ENCODE data around the gene SEMA3B.

Gene SEMA3B

DNA sequence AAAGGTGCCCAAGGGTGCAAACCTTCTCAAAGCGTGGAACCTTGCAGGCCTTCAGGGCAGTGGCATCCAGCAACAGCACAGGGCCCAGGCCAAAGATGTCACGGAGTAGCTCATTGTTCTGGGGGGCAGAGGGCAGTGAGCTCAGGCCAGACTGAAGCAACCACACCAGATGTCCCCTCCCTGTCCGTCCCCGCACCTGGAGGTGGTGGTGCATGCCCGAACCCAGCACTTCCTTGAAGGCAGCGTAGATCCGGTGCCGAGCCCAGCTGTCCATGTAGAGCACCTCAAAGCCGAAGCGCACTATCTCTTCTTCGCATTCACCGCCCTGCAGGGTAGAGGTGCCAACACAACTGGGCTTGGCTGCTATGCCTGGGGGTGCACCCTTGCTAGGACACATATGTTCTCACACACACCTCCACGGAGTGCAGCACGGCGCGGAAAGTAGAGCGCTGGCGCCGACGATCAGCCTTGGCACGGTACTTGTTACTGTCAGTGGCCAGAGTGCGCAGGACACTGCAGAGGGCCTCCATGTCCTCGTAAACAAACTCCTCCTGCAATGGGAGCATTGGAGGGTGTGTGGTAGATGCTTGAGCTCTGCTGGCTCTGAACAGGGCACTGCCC is 19.6 kb downstream of the SEMA3B start:
- no peaks in the 10 kb centered on the region for H3K27me3 ChIP-seq (replicated peaks)
- H3K36me3 ChIP-seq (replicated peaks): peaks cover 25% of the 10 kb centered on the region
- TF ChIP-seq, protein P1, sequence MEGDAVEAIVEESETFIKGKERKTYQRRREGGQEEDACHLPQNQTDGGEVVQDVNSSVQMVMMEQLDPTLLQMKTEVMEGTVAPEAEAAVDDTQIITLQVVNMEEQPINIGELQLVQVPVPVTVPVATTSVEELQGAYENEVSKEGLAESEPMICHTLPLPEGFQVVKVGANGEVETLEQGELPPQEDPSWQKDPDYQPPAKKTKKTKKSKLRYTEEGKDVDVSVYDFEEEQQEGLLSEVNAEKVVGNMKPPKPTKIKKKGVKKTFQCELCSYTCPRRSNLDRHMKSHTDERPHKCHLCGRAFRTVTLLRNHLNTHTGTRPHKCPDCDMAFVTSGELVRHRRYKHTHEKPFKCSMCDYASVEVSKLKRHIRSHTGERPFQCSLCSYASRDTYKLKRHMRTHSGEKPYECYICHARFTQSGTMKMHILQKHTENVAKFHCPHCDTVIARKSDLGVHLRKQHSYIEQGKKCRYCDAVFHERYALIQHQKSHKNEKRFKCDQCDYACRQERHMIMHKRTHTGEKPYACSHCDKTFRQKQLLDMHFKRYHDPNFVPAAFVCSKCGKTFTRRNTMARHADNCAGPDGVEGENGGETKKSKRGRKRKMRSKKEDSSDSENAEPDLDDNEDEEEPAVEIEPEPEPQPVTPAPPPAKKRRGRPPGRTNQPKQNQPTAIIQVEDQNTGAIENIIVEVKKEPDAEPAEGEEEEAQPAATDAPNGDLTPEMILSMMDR (IDR thresholded peaks at IDR 0.05; ENCODE audit: low read depth, low read length, missing control alignments): no peak
- no peak overlapping the region for H3K27ac ChIP-seq
- in situ Hi-C loops (cut with HindIII; ENCODE audit: low pct_ligation_motif_present, low sequenced_read_pairs): no loop called here
- no peak overlapping the region for H3K4me3 ChIP-seq (ENCODE audit: low read depth, low read length)
- no peak for DNase-seq

DNA sequence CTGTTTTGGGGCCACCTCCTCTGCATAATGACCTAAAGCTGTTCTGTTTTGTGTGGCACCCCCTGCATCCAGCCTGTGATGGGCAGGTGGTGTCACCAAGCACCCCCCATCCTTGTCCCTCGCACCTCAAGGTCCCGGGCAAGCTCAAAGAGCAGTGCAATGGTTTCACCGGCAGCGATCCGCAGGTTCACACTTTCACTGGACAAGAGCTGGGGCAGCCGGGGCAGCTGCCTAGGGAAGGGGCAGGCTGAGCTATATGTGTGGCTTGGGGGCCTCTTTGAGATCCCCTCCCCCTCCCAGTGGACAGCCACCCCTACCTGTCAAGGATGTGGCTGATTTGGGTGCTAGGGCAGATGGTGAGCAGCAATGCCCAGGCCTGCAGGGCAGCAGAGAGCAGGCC is 20.2 kb downstream of the SEMA3B start:
- no peak overlapping the region for H3K27ac ChIP-seq
- no peak overlapping the region for H3K4me3 ChIP-seq (ENCODE audit: low read depth, low read length)

DNA sequence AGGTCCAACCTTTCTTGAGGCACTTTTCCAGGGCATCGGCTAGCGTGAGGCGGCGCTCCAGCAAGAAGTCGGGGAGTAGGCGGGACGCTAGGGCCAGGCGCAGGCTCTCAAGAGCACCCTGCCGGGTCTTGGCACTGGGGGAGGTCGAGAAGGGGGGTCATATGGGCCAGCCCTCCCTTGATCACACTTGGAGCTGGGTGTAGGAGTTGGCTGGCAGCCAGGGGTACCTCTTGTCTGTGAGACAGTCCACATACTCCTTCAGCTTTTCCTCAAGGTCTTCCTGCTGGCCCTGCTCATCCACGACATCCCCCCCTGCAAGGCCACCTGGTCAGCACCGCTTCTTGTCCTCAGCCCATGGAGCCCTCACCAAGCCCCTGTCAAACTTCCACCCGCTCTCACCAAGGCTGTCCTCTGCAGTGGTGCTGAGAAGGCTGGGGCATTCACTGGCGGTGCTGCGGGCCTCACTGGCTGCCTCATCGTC is 21.3 kb downstream of the SEMA3B start:
- in situ Hi-C loops (cut with HindIII; ENCODE audit: low pct_ligation_motif_present, low sequenced_read_pairs): no loop called here
- TF ChIP-seq, protein P1 (IDR thresholded peaks at IDR 0.05; ENCODE audit: low read depth, low read length, missing control alignments): no peak
- H3K27me3 ChIP-seq (replicated peaks): no peaks in the 10 kb centered on the region
- H3K4me3 ChIP-seq (ENCODE audit: low read depth, low read length): no peak overlapping the region
- peaks cover 25% of the 10 kb centered on the region for H3K36me3 ChIP-seq (replicated peaks)
- H3K27ac ChIP-seq: no peak overlapping the region
- DNase-seq: no peak

More for the DNA sequence above, 20.2 kb downstream of the SEMA3B start:
- TF ChIP-seq, protein P1 (IDR thresholded peaks at IDR 0.05; ENCODE audit: low read depth, low read length, missing control alignments): no peak
- in situ Hi-C loops (cut with HindIII; ENCODE audit: low pct_ligation_motif_present, low sequenced_read_pairs): no loop called here
- DNase-seq: no peak
- Histone ChIP-seq H3K27me3 (replicated peaks) (no peaks in the 10 kb centered on the region), H3K36me3 (replicated peaks) (peaks cover 25% of the 10 kb centered on the region)

DNA sequence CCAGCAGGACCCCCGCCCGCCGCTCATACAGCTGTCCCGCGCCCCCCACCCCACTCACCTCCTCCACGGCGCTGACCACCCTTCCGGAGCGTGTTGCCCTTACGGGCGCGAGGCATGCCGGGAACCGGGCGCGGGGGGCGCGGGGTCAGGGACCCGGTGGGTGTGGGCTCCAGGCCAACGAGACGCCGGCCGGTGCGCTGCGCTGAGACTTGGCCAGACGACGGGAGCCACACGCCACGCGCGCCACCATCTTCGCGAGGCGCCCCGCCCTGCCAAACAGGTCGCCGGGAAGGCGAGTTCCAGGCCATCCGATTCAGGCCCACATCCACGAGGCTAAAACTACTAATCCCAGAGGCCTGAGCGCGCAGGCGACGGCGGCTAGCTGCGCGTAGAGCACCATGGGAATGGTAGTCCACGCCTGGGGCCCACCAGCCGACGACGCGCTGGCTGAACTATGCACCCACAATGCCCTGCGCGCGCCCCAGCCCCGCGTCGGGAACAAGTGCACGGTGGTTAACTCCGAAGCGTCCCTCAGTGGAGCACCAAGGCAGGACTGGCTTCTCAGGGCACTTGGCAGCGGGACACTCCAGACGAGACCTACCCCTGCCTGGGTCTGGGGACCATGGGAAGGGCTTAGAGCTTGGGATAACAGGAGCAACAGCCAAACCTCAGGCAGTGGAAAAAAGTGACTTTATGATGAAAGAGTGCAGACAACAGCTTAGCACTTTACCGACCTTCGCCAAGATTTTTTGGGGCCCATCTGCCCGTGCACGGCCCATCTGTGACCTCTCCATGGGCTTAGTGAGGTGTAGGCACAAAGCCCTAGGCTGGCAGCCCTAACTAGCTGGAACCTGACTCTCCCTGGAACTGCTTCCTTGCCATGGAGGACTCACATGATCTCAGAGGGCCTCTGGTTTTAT is 23.5 kb downstream of the SEMA3B start, which contains the start of gene IFRD2:
IFRD2 (minus strand) TSS at position 271 of the 920 bp plus-strand sequence; CDS start at position 116, 155 bp downstream.
- TF ChIP-seq, protein P1 (IDR thresholded peaks at IDR 0.05; ENCODE audit: low read depth, low read length, missing control alignments): peak; percentile 11
- in situ Hi-C loops (cut with HindIII; ENCODE audit: low pct_ligation_motif_present, low sequenced_read_pairs): no loop called here
- Histone ChIP-seq H3K36me3 (replicated peaks) (peaks cover 25% of the 10 kb centered on the region), H3K27ac (peak within 1 kb of the TSS; percentile 54), H3K4me3 (ENCODE audit: low read depth, low read length) (peak within 1 kb of the TSS; percentile 89), H3K27me3 (replicated peaks) (no peaks in the 10 kb centered on the region)
- DNase-seq: peak; percentile 98

DNA sequence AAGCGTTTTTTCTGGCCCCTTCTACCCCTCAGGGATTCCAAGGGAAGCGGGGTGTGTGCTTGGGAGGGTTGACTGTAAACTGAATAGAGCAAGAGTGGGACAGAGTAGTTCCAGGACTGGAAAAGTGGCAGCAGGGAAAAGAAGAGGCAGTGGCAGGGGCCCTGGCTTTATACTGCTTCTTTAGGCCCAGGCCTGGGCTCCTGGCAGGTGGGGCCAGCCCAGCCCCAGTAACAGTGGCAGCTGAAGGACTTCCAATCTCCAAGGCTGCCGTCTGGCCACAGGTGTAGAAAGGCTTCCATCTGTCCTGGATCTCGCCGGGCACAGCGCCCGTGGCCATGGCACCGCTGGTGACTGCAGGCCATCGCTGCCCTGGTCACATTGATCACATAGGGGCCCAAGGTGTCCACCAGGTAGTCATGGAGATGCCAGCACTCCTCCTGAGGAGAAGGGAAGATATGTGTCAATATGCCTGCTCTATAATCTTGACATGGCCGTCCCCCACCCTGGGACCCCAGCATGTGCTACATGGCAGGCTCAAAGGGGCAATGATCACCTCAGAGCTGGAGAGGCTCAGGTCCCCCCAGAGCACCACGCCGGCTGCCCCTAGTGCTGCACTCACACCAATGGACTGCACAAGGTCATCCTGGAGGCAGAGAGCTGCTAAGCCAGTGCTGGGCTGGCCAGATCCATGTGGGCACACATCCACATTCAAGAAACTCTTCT is 24.3 kb downstream of the SEMA3B start:
- TF ChIP-seq, protein P1 (IDR thresholded peaks at IDR 0.05; ENCODE audit: low read depth, low read length, missing control alignments): no peak
- Histone ChIP-seq H3K4me3 (ENCODE audit: low read depth, low read length) (no peak overlapping the region), H3K27ac (no peak overlapping the region), H3K27me3 (replicated peaks) (no peaks in the 10 kb centered on the region), H3K36me3 (replicated peaks) (peaks cover 18% of the 10 kb centered on the region)
- in situ Hi-C loops (cut with HindIII; ENCODE audit: low pct_ligation_motif_present, low sequenced_read_pairs): no loop called here
- DNase-seq: no peak

All from brain microvascular endothelial cell (primary cell).